Bone marrow (tissue), 2 donors: Measurements from ENCODE around the gene GRM5.
"Not testable (repeated sequence)": the region's sequence is repeated elsewhere in the genome, so short reads cannot be mapped to it uniquely, and the experiment has no call there.

Experiments used
- DNase-seq, 2 donors: peaks; one replicate each; lab custom pipeline; 2025; lab: John Stamatoyannopoulos, UW

The GRM5 gene

GRCh38 chr11:88838139-88838538 lies 227.6 kb downstream of the GRM5 start:
- not testable (repeated sequence) for DNase-seq

- DNase-seq: not testable (repeated sequence)
Measured at GRCh38 chr11:88835709-88836108, 230.1 kb downstream of the GRM5 start.

DNA sequence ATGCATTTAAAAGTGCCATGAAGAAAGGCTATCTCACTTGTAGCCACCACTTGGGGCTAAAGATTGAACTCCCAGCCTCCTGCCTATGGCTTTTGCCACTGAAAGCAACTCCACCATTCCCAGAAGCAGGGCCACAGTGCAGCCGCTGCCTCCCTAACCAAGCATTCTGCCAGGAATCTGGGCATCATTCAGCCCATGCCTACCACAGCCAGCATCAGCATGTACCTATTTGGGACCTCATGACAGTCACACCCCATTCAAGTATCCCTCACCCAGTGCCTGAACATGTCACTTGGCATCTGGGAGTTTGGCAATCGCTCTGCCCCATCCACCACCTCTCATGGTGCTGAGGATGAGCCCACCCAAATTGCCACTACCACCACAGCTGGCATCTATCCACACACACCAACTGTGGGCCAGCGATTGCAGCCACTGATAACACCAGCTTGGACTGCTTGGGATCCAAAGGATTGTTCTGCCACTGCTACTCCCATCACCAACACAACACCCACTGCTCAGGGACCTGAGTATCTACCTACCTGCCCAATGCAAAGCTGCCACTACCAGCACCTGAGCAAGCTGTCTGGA lies 234.4 kb downstream of the GRM5 start:
- no peak for DNase-seq

DNA sequence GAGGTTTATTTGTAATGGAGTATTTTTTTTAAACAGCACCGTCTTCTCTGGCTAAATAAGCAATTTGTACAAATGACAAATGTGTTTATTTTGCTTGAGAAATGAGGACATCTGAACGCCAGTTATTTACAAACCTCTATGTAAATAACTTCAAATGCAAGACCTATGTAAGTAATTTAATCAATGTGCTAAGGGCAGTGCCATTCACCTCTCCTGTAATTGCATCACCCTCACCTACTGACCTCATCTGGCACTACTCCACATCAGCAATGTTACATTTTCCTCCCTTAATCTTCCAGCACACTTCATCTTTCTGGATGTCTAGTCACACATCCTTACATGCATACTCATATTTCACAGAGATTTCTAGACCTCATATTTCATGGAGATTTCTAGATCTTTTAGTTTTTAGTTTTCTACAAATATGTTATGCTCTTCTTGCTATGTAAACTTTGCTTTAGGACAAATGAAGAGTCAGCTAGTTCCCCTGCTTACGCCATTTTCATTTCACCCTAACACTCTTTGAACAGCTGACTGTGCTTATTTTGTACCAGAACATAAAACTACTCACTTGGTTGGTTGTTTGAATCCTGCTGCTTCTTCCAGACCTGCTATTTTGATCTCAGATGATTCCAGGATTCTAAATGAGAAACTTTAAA lies 238.6 kb downstream of the GRM5 start:
- no peak for DNase-seq

DNA sequence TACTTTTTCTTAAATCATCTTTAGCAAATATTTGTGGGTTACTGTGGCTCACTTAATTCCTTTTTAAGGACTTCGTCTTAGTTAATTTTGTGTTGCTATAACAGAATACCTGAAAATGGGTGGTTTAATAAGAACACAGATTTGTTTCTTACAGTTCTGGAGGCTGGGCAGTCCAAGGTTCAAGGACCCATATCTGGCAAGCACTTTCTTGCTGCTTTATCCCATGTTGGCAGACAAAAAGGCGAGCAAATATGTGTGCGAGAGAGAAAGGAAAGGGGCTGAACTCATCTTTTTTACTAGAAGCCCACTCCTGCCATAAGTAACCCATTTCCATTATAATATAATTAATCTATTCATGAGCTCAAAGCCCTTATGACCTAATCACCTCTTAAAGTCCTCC lies 246.2 kb downstream of the GRM5 start:
- DNase-seq: no peak

DNA sequence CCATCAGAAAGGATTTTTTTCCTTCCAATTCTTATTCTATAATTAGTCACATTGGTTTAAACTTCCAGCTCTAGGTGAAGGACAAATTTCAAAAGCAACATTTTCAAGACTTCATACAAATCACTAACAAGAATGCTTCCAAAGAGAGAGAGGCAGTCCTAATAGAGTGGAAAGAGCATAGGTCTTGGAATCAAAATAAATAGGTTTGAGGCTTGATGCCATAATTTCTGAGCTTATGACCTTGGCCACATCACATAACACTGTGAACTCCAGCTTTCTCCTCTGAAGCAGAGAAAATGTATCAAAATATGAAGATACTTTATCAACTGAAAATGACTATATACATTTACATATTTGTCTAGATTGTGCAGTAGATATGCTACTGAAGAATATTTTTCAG lies 246.8 kb downstream of the GRM5 start:
- no peak for DNase-seq

- no peak for DNase-seq
Measured at GRCh38 chr11:88815505-88815904, 250.3 kb downstream of the GRM5 start.

GRCh38 chr11:88814076-88814475 lies 251.7 kb downstream of the GRM5 start:
- DNase-seq: no peak

DNA sequence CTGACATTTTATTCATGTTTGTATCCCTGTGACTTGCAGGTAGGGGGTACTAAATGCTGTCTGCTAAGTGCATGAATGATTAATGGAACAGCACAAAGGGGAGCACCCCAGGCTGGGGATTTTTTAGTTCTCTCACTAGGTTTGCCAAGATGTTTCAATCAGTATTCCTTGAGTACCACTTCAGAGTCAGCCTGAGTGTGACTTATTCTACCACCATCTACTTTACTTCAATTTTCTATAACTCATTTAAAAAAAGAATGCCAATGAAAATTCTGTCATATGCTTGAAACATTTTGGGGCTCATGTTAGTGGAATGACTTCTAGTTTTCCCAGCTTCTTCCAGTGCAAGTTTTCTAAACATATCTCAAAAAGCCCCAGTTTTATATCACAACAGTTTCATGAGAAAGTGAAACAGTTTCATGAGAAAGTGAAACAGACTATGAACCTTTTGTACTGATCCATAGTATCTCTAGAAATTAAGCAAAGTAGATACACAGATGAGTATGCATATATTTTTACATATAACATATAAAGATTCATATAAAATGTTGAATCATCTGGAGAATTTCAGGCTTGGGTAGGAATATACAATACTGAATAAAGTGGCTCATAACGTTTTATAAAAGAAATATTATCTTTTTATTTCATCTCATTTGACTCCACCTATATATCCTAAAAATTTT lies 252.4 kb downstream of the GRM5 start:
- DNase-seq: no peak

- no peak for DNase-seq
Measured at GRCh38 chr11:88810420-88811097, 255.2 kb downstream of the GRM5 start.

- no peak for DNase-seq
Measured at GRCh38 chr11:88809126-88809525, 256.7 kb downstream of the GRM5 start.

- DNase-seq: no peak
Measured at GRCh38 chr11:88807349-88807748, 258.4 kb downstream of the GRM5 start.

DNA sequence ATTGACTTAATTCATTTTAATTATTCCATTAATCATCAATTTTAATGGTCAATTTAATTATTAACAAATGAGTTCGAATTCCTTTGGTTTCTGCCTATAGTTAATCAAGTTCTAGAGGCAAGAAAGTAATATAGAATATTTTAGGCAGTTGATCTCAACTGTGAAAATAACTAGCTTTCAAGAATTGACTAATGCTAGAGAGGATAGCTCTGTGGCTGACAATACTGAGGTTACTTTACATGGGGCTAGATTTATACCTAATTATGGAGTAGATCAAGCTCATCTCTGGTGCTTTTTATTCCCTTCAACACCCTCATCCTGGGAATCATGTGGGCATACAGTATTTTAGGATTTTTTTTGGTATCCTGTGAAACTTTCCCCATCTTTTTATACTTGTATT lies 259.4 kb downstream of the GRM5 start:
- DNase-seq: no peak

DNA sequence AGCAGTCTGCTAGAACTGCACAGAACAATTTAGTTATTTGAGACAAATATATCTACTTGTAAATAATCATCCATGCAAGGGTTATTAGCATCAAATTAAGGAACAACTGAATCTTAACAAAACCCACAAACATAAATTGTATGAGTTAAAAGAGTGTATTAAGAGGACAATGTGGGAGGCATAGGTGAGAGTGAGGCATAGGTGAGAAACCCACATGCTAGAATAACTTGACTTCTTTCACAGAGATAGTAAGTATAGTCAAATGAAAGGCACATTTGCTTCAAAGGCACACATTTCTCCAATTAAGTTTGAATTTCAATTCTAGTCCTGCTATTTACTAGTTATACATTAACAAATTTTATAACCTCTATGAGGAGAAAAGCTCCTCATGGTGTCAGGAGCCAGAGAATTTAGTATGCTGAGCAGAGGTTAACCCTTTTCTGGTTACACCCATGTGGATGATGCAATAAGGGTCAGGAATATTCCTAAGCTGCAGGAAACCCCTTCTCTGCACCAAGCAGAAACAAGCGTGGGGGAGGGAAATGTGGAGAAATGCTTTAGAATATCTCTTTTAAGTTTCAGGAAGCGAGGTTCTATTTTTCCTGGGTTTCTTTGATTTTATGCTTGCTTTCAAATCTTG lies 264.2 kb downstream of the GRM5 start:
- DNase-seq: no peak

- DNase-seq: no peak
Measured at GRCh38 chr11:88799771-88800500, 265.8 kb downstream of the GRM5 start.

GRCh38 chr11:88790182-88790581 lies 275.6 kb downstream of the GRM5 start:
- DNase-seq: no peak

- DNase-seq: no peak
Measured at GRCh38 chr11:88779577-88779976, 286.2 kb downstream of the GRM5 start.

DNA sequence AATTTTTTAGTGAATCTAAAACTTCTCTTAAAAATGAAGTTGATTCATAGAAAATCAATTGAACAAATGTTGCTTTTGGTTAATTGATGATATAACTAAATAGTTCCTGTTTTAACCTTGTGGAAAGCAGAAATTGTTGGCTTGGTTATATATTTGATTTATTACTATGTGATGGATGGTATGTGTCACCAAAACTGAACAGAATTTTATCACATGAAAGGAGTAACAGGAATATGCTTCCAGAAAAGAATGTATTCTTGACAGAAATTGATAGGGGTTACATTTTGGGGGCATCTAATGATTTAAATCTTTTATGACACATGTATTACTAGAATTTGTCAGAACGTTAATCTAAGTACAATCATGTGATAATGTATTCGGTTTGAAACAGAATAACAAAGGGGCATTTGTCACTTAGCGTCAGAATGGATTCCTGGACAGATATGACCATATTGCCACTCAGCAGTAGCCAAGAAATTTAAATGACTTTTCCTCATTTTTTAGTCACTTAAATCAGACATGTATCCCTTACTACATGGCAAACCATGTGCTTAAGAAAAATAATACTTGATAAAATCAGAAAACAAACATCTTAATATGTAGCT lies 295.2 kb downstream of the GRM5 start:
- no peak for DNase-seq

- no peak for DNase-seq
Measured at GRCh38 chr11:88744140-88744539, 321.6 kb downstream of the GRM5 start.

DNA sequence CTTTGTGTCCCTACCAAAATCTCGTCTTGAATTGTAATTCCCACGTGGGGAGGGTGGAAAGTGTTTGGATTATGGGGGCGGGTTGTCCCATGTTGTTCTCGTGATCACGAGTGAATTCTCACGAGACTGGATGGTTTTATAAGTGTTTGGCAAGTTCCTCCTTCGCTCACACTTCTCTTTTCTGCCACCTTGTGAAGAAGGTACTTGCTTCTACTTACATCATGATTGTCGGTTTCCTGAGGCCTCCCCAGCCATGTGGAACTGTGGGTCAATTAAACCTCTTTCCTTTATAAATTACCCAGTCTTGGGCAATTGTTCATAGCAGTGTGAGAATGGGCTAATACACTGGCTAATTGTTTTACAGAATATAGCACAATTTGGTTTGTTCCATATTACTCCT lies 326.3 kb downstream of the GRM5 start:
- DNase-seq: no peak

DNA sequence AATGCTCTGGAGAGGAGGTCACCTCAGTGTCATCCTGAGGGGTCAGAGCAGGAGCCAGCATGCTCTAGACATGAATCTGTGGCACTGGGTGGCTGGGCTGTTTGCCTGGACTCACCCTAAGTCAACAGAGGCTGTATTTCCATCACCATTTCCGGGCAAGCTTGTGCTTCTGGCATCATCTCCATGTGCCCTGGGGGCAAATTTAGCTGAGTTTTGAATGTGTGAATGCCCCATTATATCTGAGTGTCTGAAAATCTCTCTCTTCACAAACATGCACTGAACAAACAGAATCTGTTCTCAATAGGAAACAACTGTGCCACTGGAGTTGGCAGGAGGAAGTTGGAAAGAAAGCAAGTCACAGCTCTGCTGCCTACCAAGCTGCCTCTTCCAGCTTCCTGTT lies 356.2 kb downstream of the GRM5 start:
- no peak for DNase-seq
